ENCODE measurements around the gene RUFY2.
A peak's percentile ranks its signal among the peaks of the same experiment; 100 is the strongest.

The RUFY2 gene

DNA sequence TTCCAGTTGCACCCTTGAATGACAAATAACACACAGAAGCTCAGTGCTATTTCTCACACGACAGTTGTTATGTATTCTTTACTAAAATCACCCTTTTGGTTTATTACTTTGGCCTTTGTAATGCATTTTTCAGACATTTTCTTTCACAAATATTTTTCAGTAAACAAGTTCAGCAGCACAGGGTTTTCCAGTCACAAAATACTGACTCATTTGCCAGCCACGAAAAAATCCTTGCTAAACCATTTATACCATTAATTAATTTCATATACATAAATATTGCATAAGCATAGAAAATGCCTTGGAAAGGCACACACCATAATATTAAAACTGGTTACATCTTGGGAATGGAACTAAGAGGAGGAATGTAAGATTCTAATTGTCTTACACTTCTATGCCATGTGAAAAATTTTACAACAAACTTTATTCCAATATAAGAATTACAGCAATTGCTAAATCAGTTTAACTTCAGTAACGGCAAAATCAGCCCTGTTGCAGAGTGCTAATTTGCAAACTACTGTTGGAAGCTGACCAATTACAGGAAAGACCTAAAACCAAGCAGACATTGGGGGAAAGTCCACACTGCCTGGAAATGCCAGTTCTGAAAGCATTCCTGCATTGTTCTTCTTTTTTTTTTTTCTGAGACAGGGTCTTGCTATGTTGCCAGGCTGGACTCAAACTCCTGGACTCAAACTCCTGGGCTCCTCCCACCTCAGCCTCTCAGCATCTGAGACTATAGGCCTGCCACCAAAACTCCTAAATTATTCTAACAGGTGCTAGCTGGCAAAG lies 42.8 kb downstream of the RUFY2 start:
- no peak for DNase-seq

GRCh38 chr10:68362590-68362989 lies 44.5 kb downstream of the RUFY2 start:
- DNase-seq, result no peak

DNA sequence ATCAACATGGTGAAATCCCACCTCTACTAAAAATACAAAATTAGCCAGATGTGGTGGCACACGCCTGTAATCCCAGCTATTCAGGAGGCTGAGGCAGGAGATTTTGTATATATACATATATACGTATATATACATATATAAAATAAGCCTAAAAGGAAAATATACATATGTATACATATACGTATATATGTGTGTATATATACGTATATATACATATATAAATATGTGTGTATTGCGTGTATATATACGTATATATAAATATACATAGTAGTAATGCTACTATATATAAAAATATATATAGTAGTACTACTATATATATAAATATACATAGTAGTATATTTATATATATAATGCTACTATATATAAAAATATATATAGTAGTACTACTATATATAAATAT lies 47.9 kb downstream of the RUFY2 start:
- no peak for DNase-seq

DNA sequence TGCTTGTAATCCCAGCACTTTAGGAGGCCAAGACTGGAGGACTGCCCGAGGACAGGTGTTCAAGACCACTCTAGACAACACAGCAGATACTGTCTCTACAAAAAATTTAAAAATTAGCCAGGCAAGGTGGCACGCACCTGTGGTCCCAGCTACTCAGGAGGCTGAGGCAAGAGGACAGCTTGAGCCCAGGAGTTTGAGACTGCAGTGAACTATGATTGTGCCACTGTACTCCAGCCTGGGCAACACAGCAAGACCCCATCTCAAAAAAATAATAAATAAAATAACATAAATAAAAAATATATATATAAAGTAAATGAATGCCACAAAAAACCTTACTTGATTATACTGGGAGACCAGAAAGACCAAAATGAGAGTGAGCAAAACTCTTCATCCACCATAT lies 53.5 kb downstream of the RUFY2 start:
- DNase-seq, result no peak

GRCh38 chr10:68348265-68348741 lies 58.8 kb downstream of the RUFY2 start:
- peak; percentile 46 to 61 (median 51) for DNase-seq

DNA sequence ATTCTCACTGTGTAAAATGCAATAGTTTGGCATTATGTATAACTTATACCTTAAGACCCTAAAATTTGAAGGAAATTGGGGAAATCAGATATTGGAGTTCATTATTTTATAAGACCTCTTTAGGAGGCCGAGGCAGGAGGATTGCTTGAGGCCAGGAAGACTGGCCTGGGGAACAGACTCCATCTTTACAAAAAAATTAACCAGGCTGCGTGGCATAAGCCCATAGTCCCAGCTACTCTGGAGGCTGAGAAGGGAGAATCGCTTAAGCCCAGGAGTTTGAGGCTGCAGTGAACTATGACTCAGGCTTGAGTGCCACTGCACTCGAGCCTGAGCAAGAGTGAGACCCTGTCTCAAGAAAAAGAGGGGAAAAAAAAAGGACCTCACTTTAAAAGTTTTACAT lies 60.3 kb downstream of the RUFY2 start:
- no peak for DNase-seq

- no peak for DNase-seq
Observed at GRCh38 chr10:68345621-68346020, 61.5 kb downstream of the RUFY2 start.

DNA sequence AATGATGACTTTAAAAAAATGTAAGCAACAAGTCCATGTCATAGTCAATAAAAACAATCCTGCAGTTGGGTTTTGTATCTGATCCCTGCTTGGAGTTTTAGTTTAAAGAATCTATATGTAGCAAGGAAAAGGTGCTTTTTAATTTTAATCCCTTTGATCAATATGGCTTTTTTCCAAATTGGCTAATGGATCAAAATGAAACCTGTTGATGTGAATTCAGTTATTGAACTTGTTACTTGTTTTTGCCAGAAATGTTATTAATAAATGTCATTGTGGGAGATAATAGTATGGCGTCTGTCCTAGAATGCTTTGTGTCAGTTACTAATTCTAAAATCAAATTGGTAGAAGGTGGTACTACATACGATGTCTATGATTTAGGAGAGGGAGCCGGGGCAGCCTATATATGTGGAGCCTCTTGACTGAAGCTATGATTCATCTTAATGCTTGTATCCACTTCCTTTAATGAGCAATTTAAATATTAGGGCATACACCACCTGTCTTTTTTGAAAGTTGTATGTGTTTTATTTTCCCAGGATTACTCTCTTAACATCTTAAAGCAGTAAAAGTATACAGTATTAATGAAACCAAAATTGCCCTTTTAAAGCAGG lies 64.1 kb downstream of the RUFY2 start:
- DNase-seq, result no peak

DNA sequence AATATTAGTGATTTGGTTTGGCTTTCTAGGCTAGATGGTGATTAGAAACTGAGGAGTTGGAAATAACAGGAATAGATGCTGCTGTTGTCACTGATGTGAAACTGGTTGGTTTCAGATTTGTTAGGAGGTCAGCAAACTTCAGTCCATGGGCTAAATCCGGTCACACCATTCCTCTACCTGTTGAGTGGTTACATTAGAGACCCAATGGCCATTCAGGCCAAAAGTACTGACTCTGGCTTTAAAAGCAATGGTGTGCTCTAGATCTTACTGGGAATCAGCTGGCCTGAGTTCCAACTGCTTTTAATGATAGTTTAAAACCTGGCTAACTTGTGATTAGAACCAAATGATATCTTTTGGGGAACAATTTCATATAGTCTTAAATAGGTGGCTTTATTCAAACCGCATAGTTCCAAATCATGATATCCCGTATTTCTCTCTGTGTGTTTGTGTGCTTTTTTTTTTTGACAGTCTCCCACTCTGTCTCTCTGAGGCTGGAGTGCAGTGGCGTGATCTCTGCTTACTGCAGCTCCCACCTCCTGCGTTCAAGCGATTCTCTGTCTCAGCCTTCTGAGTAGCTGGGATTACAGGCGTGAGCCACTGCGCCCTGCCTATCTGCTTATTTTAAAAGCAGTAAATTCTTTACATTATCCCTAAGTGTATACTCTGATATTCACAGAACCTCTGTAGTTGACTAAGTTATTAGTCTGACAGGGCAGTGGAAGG lies 66.6 kb downstream of the RUFY2 start:
- no peak for DNase-seq

GRCh38 chr10:68336754-68337351 lies 70.2 kb downstream of the RUFY2 start:
- no peak for DNase-seq

GRCh38 chr10:68334672-68335467 lies 72.2 kb downstream of the RUFY2 start:
- no peak for DNase-seq

DNA sequence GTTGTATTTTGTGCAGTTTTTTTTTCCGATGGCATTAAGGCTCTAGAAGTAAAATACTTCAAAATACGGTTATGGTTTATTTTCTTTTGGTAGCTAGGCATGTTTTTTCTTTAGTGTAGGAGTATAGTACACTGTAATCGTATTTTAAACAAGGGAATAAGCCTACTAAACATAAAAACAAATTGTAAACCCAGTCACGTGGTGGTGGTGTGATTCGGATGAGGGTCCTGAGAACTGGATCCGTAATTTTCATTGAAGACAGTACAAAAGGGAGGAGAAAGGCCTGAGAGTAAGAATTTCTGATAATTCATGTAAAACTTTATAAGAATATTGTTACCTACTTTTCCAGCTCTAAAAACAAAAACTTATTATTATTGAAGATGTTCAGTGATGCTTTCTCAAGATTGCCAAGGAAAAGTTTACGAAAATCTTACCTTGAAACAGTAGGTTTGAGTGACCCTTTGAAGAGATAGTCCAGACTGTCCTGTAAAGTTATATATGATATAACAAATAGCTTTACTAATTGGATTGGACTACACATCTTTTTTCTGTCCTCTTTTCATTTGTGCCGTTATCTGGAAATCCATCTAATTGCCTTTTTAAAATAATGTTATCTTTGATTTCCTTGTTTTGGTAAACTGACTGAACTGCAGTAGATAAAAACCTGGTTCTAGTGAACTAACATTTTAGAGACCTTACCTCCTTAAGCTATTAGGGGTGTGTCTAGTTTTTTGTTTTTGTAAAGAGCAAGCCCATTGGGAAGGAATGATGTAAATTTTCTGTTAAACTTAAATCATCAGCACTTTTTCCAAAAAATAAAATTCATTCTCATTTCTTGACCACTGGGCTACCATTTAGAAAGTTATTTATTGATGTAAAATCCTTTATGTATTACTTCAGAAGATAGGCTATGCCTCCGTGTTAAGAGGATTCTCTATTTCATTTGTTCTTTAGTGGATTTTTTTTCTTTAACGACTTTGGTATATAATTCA lies 73.3 kb downstream of the RUFY2 start:
- DNase-seq, result no peak

DNA sequence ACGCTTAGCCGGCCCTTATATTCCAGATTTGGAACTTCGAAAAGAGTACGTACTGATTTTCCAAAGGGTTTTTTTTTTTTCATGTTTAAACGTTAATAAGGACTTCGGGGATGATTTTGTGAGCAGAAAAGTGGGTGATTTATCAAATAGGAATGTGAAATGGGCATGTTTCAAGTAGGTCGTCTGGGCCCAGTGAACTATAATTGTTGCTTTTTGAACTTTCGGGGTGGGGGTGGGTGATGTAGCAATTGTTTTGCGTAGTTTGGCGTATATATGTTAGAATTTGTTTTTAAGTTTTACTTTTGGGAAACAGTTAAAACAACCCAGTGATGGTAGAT lies 74.0 kb downstream of the RUFY2 start:
- no peak for DNase-seq

- peak; percentile 72 to 83 (median 74) for DNase-seq
Observed at GRCh38 chr10:68332259-68333057, 74.6 kb downstream of the RUFY2 start, which contains the start of gene PBLD. TSS of gene PBLD (minus strand) at chr10:68332928. CDS start at chr10:68306844, 26,084 bp downstream.

DNA sequence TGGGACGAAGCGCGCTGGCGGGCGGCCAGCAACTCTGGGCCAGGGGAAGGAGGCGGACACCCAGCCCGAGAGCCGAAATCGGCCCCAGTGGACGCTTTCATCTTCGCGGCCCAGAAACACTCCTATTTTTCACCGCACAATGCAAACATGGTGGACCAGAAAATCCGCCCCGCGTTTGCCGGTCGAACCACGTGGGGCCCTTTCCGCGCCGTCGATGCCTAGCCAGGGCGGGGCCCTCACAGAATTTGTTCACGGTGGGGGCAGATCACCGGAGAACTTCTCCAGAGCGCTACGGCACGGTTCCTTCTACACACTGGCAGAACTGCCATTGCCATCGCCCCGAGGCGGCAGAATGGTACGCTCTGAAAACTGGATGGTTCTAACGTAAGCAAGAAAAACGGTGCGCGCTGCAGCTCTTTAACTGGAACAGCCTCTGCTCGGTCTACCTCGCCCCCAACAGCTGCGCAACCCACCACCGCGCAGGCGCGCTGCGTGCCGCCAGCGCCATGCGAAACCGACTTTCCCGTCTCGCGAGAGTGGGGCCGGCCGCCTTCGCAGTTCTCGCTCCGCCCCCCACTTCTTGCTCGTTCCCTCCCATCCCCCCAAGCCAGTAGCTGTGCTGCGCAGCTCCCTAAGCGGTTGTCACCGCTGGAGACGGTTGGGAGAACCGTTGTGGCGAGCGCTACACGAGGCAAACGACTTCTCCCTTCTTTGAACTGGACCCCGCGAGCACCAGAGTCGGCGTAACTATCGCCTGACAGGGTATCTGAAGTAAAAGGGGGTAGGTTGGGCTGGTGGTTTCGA lies 75.4 kb downstream of the RUFY2 start, which contains the start of gene HNRNPH3:
TSS of gene HNRNPH3 (plus strand) at position 610 of the 804 bp plus-strand sequence. CDS start 5,158 bp downstream, outside the sequence.
- peak; percentile 99 to 100 (median 100) for DNase-seq

GRCh38 chr10:68330852-68331454 lies 76.1 kb downstream of the RUFY2 start:
- DNase-seq, result no peak

DNA sequence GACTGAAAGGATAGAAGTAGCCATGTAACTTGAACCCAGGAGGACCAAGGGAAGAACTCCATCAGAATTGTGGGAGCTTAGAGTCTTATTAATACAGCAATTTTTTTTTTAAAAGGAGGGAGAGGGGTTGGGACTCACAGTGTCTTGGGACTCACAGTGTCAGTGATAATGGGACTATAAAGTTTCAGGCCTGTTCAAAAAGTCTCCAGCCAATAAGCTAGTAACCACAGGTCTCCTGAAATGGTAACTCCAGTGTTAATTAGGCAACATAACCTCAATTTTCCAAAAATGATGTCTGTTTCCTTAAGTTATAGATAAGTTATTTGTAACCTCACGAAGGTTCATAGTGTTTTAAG lies 77.6 kb downstream of the RUFY2 start:
- DNase-seq, result no peak

- DNase-seq, result peak; percentile 72 to 89 (median 85)
Observed at GRCh38 chr10:68327889-68328786, 78.9 kb downstream of the RUFY2 start.
